IPS-18a (cell line): ENCODE results near the gene EML4.
"Not testable (repeated sequence)": the region's sequence is repeated elsewhere in the genome, so short reads cannot be mapped to it uniquely, and the experiment has no call there.

Experiments used
- H3K27ac ChIP-seq: one replicate; pipeline ENCODE4 v1.5.1; 2013; ENCODE audit warnings: low read length
- H3K27me3 ChIP-seq: one replicate; pipeline ENCODE4 v1.6.1; 2013; ENCODE audit warnings: mild to moderate bottlenecking, low read length; ENCODE audit not compliant: control insufficient read depth, insufficient read depth
- H3K36me3 ChIP-seq: one replicate; pipeline ENCODE4 v1.6.1; 2013; ENCODE audit warnings: low read depth, low read length; ENCODE audit not compliant: control insufficient read depth
- H3K4me1 ChIP-seq: one replicate; pipeline ENCODE4 v1.6.1; 2013; ENCODE audit warnings: low read depth, low read length; ENCODE audit not compliant: control insufficient read depth
- H3K4me3 ChIP-seq: one replicate; pipeline ENCODE4 v1.5.1; 2013; ENCODE audit warnings: low read length
- H3K9ac ChIP-seq: one replicate; pipeline ENCODE4 v1.6.1; 2013; ENCODE audit warnings: mild to moderate bottlenecking, low read length, moderate library complexity
- H3K9me3 ChIP-seq: one replicate; pipeline ENCODE4 v1.6.1; 2013; ENCODE audit warnings: low read depth, low read length; ENCODE audit not compliant: control insufficient read depth

The EML4 gene

DNA sequence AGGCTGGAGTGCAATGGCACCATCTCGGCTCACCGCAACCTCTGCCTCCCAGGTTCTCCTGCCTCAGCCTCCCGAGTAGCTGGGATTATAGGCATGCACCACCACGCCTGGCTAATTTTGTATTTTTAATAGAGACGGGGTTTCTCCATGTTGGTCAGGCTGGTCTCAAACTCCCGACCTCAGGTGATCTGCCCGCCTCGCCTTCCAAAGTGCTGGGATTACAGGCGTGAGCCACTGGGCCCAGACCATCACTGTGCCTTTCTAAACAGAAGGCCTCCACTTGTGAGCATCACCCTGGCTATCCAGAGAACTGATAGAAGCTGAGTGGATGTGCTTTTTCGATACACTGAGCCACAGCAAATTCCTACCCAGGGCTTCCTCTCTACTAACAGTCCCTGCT, 38.3 kb upstream of the EML4 start:
- not testable (repeated sequence) for H3K27ac ChIP-seq, H3K9me3 ChIP-seq, H3K4me3 ChIP-seq, H3K9ac ChIP-seq, H3K36me3 ChIP-seq
- H3K27me3 ChIP-seq, result peaks cover 15% of the 10 kb centered on the region
- peaks cover 25% of the 10 kb centered on the region for H3K4me1 ChIP-seq

DNA sequence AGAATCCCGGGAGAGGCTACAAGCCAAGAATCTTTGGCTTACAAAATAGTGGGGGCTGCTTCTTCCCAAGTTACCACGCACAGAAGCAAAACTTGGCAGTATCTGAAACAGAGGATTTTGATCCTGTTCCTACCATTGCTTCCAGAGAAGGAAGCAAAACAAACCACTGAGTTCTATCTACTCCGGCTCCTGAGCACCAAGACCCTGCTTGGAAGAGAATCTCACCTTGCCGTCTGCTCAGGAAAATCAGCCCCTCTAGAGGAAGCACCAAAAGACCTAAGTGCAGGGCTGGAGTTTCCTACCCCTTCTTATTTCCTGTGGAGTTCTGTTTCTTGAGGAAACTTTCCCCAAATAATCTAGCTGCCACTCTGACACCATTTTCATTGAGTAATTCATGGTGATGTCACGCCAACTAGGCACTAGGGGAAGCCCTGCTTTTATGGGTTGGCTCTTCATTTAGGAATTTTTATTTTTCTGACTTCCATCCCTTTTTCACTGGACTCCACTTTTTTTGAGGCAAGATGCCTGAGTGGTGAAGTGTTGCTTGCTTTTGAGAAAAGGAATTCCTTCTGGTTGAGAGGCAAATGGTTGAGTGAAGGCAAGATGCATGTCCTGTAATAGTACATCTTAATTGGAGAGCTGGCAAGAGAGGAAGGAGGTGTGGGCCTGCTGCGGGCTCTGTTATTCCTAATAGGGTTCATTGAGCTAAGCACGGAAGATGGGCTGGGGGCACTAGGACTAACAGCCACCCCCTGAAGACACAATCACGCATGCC, 36.8 kb upstream of the EML4 start:
- peak overlapping the region; percentile 11 for H3K4me3 ChIP-seq
- no peaks in the 10 kb centered on the region for H3K9me3 ChIP-seq
- no peak overlapping the region for H3K9ac ChIP-seq
- peaks cover 15% of the 10 kb centered on the region for H3K27me3 ChIP-seq
- no peak overlapping the region for H3K27ac ChIP-seq
- H3K36me3 ChIP-seq, result no peaks in the 10 kb centered on the region
- peaks cover 25% of the 10 kb centered on the region for H3K4me1 ChIP-seq

DNA sequence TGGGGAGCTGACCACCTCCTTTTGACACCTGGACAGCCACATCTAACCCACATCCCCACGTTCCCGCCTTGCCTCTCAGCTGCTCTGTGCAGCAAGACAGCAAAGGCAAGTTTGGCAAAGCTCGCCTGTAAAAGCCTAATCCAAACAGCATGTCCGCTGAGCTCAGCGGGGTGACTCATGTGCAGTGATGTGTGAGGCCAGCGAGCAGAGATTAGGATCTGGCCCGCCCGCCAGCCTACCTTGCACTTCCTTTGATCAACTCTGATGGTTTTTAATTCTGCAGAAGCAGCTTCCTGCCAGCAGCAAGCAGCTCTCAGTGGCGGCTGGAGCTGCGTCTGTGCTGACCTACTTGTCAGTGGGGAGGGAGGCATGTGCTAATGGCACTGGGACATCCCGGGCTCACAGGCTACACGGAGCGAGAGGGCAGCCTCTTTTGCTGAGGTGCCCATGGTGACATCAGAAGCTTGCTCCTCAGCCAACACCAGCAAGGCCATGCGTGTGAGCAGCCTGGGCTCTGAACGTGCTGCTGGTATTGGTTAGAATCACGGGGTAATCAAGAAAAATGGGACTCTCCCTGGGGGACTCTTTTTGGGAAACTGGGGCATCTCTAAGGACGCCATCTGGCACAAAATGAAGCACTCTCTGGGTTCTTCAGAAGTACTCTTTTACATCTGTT, 36.0 kb upstream of the EML4 start:
- peaks cover 25% of the 10 kb centered on the region for H3K4me1 ChIP-seq
- no peak overlapping the region for H3K9ac ChIP-seq
- H3K27me3 ChIP-seq, result peaks cover 15% of the 10 kb centered on the region
- H3K36me3 ChIP-seq, result no peaks in the 10 kb centered on the region
- H3K9me3 ChIP-seq, result no peaks in the 10 kb centered on the region
- no peak overlapping the region for H3K27ac ChIP-seq
- H3K4me3 ChIP-seq, result peak overlapping the region; percentile 11

DNA sequence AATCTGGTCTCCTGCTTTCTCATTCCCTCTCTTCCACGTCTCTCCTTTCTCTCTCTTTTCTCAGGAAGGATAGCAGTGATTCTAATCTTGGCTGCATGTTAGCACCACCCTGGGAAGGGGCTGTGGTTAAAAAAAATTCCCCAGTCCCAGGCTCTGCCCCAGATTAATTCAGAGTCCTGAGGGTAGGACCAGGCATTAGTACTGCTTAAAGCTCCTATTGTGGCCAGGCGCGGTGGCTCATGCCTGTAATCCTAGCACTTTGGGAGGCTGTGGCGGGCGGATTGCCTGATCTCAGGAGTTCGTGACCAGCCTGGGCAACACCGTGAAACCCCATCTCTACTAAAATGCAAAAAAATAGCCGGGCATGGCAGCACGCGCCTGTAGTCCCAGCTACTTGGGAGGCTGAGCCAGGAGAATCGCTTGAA, 35.4 kb upstream of the EML4 start:
- no peak overlapping the region for H3K9ac ChIP-seq
- no peaks in the 10 kb centered on the region for H3K36me3 ChIP-seq
- peaks cover 25% of the 10 kb centered on the region for H3K4me1 ChIP-seq
- H3K27me3 ChIP-seq, result peaks cover 15% of the 10 kb centered on the region
- no peak overlapping the region for H3K4me3 ChIP-seq
- H3K9me3 ChIP-seq, result no peaks in the 10 kb centered on the region
- no peak overlapping the region for H3K27ac ChIP-seq

DNA sequence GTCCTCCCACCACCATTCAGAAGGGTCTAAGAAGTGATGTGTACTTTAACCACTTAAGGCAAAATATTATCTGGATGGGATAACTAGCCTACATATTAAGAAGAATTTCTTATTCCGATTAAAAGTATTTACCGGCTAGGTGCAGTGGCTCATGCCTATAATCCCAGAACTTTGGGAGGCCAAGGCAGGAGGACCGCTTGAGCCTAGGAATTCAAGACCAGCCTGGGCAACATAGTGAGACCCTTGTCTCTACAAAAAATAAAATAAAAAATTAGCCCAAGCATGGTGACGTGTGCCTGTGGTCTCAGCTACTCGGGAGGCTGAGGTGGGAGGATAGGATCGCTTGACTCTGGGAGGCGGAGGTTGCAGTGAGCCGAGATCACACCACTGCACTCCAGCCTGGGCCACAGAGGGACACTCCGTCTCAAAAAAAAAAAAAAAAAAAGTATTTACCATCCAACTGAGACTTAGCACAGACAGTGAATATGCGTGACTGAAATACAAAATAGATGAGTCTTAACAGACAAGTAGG, 34.7 kb upstream of the EML4 start:
- Histone ChIP-seq H3K4me1 (peaks cover 25% of the 10 kb centered on the region), H3K27me3 (peaks cover 15% of the 10 kb centered on the region)
- not testable (repeated sequence) for H3K36me3 ChIP-seq, H3K4me3 ChIP-seq, H3K9ac ChIP-seq, H3K27ac ChIP-seq, H3K9me3 ChIP-seq

DNA sequence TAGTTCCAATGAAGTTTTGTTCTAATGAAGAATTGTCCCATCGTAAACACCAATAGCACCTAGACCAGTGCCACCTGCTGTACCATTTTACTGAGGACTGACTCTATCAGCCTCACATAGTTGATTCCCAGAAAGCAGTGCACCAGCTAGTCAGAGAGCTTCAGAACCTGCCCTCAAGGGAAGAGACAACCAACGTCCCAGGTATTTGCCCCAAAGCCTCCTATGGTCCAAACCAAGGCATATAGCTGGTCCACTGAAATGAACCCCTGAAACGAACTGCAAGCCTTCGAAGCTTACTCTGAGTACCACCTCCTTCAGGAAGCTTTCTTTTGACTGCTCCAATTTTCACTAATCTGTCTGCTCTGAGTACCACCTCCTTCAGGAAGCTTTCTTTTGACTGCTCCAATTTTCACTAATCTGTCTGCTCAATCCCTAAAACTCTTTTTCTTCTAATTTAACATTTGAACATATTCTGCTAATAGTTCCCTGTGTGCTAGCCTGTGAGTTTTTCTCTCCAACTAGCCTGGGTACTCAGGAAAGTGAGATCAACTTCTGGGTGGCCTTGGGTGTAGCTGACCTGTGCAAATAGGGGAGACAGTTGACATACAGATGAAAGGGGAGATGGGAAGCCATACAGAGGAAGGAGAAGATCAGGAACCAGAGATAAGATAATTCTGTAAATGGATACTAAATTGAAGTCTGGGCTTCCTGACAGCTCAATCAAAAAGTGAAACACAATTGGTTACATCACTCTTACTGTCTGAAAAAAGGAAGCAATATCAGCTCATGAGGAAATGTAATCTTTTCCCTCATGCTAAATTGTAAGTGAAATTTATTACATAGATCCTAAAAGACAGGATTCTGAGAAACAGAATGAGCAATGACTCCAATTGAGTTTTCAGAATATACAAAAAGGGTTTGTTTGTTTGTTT, 33.5 kb upstream of the EML4 start:
- Histone ChIP-seq H3K9ac (no peak overlapping the region), H3K27me3 (peaks cover 15% of the 10 kb centered on the region), H3K4me3 (no peak overlapping the region), H3K27ac (no peak overlapping the region), H3K36me3 (no peaks in the 10 kb centered on the region), H3K9me3 (no peaks in the 10 kb centered on the region), H3K4me1 (peaks cover 25% of the 10 kb centered on the region)

DNA sequence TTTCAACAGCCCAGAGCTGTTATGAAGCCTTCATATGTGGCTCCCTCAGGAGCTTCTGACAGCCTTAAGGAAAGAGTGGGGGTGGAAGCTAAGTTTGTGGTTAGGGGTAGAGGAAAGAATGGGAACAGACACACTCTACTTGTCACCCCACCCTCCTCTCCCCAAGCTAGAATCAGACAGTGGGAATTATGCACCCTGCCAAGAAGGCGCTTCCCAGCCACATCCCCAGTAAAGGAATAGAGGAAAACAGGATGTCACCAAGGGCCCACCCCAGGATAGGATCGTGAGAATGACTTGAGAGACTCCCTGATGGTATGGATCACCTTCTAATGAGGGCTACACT, 32.4 kb upstream of the EML4 start:
- Histone ChIP-seq H3K4me3 (no peak overlapping the region), H3K27ac (no peak overlapping the region), H3K9me3 (no peaks in the 10 kb centered on the region), H3K4me1 (peaks cover 25% of the 10 kb centered on the region), H3K36me3 (no peaks in the 10 kb centered on the region), H3K9ac (no peak overlapping the region), H3K27me3 (peaks cover 13% of the 10 kb centered on the region)

DNA sequence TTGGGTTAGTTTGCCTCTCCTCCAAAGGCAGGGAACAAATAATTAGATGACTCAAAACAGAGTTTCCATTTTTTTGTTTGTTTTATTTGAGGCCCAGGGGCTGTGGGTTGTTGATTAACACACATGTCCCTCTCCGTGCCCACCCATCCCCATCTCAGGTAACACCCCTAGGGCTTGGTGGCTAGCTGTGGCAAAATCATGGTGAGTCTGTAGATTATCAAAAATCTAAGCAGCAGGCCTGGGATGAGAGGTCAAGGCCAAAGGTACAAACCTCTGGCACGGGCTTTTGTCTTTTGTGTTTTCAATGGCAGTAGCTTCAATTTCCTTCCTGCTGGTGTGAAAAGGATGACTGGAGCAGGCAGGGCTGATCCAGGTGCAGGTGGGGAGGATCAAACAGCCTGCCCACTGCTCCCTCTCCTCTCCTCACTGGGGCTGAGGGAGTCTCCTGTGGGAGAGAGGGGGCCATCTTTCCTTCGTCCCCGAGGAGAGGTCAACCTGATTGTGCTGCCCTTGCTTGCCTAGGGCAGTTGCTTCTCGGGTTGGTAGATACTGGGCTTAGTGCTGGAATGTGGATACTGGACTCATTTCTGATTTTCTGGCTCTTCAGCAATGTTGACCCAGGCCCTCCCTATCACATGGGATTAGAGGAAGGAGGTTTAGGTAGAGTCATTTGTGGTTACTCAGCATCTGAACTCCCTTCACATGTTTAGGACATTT, 31.9 kb upstream of the EML4 start:
- Histone ChIP-seq H3K36me3 (no peaks in the 10 kb centered on the region), H3K4me1 (peaks cover 26% of the 10 kb centered on the region), H3K27ac (no peak overlapping the region)

DNA sequence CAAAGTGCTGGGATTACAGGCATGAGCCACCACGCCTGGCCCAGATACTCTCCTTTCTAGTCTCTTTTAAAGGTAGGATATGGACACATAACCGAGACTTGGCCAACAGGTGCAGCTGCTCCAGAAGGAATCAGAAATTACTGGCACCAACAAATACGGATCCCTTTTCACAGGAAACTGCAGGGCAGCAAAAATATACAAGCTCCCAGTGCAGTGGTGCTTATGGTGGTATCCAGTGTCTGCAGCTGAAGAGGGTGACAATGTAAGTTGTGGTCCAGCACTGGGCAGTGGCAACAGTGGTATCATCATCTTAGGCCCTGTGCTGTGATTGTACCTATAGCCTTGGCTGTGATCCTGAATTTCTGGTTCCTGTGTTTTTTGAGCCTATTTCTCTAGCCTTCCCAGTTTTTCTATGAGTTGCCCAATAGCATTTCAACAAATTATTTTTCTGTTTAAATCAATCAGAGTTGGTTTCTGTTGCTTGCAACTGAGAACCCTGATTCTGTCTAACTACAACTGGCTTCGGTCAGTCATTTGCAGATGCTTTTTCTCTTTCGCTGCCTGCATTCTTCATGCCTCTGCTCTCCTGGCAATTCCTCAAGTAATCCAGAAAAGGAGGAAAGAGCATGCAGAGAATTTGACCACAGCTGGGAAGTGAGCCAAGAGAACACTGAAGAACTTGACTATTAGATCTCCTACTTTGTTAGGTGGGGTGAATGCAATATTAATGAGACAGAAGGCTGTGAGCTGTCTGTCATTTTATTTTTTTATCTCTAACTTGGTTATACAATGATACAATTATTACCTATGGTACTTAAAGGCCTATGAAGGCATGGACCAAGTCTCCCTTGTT, 30.8 kb upstream of the EML4 start:
- Histone ChIP-seq H3K36me3 (no peaks in the 10 kb centered on the region), H3K27me3 (peaks cover 5% of the 10 kb centered on the region), H3K4me3 (no peak overlapping the region), H3K27ac (no peak overlapping the region), H3K4me1 (peaks cover 22% of the 10 kb centered on the region), H3K9ac (no peak overlapping the region), H3K9me3 (no peaks in the 10 kb centered on the region)

More for the DNA sequence above, 31.9 kb upstream of the EML4 start:
- no peak overlapping the region for H3K9ac ChIP-seq
- H3K9me3 ChIP-seq, result no peaks in the 10 kb centered on the region
- peaks cover 8% of the 10 kb centered on the region for H3K27me3 ChIP-seq
- no peak overlapping the region for H3K4me3 ChIP-seq

DNA sequence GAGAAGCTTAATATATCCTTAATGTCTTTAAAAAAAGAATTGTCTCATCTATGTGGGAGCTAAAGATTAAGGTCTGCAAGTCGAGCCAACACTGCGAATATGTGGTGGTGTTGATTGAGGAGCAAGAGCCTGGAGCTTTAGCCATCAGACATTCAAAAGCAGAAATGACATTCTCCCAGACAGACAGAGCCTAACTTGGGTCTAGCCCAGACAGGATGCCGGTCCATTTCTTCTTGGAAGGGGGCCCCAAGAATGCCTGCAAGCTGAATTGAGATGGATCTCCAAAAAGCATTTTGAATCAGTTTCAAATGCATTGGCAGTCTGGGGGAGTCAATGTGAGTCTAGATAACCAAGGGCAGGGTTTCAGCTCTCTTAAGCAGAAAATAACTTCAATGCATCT, 30.1 kb upstream of the EML4 start:
- Histone ChIP-seq H3K27ac (no peak overlapping the region), H3K9me3 (no peaks in the 10 kb centered on the region), H3K4me1 (peaks cover 18% of the 10 kb centered on the region), H3K4me3 (no peak overlapping the region), H3K9ac (no peak overlapping the region), H3K36me3 (no peaks in the 10 kb centered on the region), H3K27me3 (no peaks in the 10 kb centered on the region)
